ENCODE measurements around the gene TPX2. TPM values are rescaled to one million over a fixed set of nuclear protein-coding genes. Genes with fewer than 3 reads are reported as not detected.

TPX2 gene
- total and polyA plus RNA-seq, 10 of the 15 experiments (the other 5 are each of a cell fraction or from before 2014, with no cell fraction given): 29.7 to 144 (median 89.0) TPM

GRCh38 chr20:31718952-31719643 lies 20.0 kb upstream of the TPX2 start:
- no peaks in the 10 kb centered on the region for H3K27me3 ChIP-seq (replicated peaks in 1 of 2; ENCODE audit: control insufficient read depth in 2 of 2, insufficient read depth in 2 of 2, low read length in 1 of 2)

More at GRCh38 chr20:31718952-31719643, 20.0 kb upstream of the TPX2 start:
- intact Hi-C loops (cut with micrococcal nuclease; ENCODE audit: unreplicated experiment): no loop called here
- no TSS peak for BruUV-seq (replicated peaks)
- H3K27ac ChIP-seq (ENCODE audit: control insufficient read depth, insufficient read depth): peak overlapping the region; percentile 45
- in situ Hi-C loops (cut with MboI): no loop called here
- ChIA-PET CTCF (interaction anchor here (1.7 to 12.7 kb wide), 6 partner anchors 17 to 158 kb away, joined by 4 to 531 read pairs (median 78); no protein-coding TSS in a partner anchor), POLR2A (interaction anchor here (1.1 to 6.1 kb wide), 10 partner anchors 14 to 57 kb away, joined by 3 to 72 read pairs (median 24); no protein-coding TSS in a partner anchor), SMC1A (ENCODE audit: uncharacterized antibody, unreplicated experiment) (interaction anchor here (0.9 to 10.6 kb wide), 10 partner anchors 8 to 58 kb away, joined by 3 to 321 read pairs (median 23); no protein-coding TSS in a partner anchor), RAD21 (ENCODE audit: unreplicated experiment) (interaction anchor here (1.4 to 8.8 kb wide), 9 partner anchors 12 to 107 kb away, joined by 4 to 428 read pairs (median 11); no protein-coding TSS in a partner anchor)
- no peak overlapping the region for H2AFZ ChIP-seq (ENCODE audit: control insufficient read depth, low read depth, low read length)
- DNase-seq (ENCODE audit: low read depth, low spot score): no peak
- 20% methylated on average over 6 of the region's 6 CpGs for WGBS (ENCODE audit: insufficient coverage, insufficient replicate concordance, low lambda C conversion rate, missing lambda C conversion rate)
- peaks cover 0 to 9% of the 10 kb centered on the region in 2 experiments; a peak in 2 of 4 replicates for H3K36me3 ChIP-seq (ENCODE audit: control insufficient read depth in 2 of 2, insufficient read depth in 2 of 2, low read length in 1 of 2)
- ATAC-seq: no peak
- H3K79me2 ChIP-seq (ENCODE audit: control insufficient read depth, insufficient read depth, low read length): peaks cover 81% of the 10 kb centered on the region
- peak overlapping the region; percentile 18 for H3K9ac ChIP-seq (ENCODE audit: control insufficient read depth, insufficient read depth, low read length)
- FAIRE-seq: no peak
- H3K4me3 ChIP-seq: peak overlapping the region; percentile 77
- H4K20me1 ChIP-seq (ENCODE audit: control insufficient read depth, insufficient read depth): no peaks in the 10 kb centered on the region
- H3K4me1 ChIP-seq (ENCODE audit: control insufficient read depth, insufficient read depth, low read length): peaks cover 29% of the 10 kb centered on the region
- no peak for TF ChIP-seq SMARCA5 (IDR thresholded peaks at IDR 0.05)
- TF ChIP-seq CEBPZ (IDR thresholded peaks at IDR 0.05; ENCODE audit: low read depth, low read length): no peak
- TF ChIP-seq SPI1 (IDR thresholded peaks at IDR 0.05; ENCODE audit: borderline replicate concordance, insufficient read depth, low read depth, low read length): 0 out of 2 replicates have a peak, but pooled peaks have one; percentile 17
- no peak for TF ChIP-seq SMAD1 (IDR thresholded peaks at IDR 0.05; ENCODE audit: low read depth, partially characterized antibody)
- TF ChIP-seq RELB (IDR thresholded peaks at IDR 0.05; ENCODE audit: low read depth): no peak
- TF ChIP-seq EZH2 (IDR thresholded peaks at IDR 0.05; ENCODE audit: borderline replicate concordance, control insufficient read depth, low read depth, low read length): no peak
- no peak for TF ChIP-seq ATF2 (IDR thresholded peaks at IDR 0.05; ENCODE audit: low read length)
- no peak for TF ChIP-seq E2F8 (IDR thresholded peaks at IDR 0.05; ENCODE audit: low read depth, partially characterized antibody)
- TF ChIP-seq MEF2A (IDR thresholded peaks at IDR 0.05; ENCODE audit: insufficient read depth, low read depth, low read length): no peak
- H3K4me2 ChIP-seq (ENCODE audit: control insufficient read depth, insufficient read depth): peak overlapping the region; percentile 85
- no peaks in the 10 kb centered on the region for H3K9me3 ChIP-seq (replicated peaks; ENCODE audit: control insufficient read depth, insufficient read depth, low read length)
